ENCODE data around the gene COIL. TPM values are rescaled to one million over a fixed set of nuclear protein-coding genes. Genes with fewer than 3 reads are reported as not detected.

COIL gene
- total and polyA plus RNA-seq, 9 of the 15 experiments (the other 6 are each of a cell fraction or from before 2014, with no cell fraction given): 23.9 to 41.3 (median 28.7) TPM

GRCh38 chr17:56985371-56986162, 24.7 kb upstream of the COIL start:
- Histone ChIP-seq H3K79me2 (ENCODE audit: control insufficient read depth, insufficient read depth, low read length) (no peaks in the 10 kb centered on the region), H3K9me3 (replicated peaks; ENCODE audit: control insufficient read depth, insufficient read depth, low read depth, low read length) (no peaks in the 10 kb centered on the region), H3K9ac (ENCODE audit: insufficient read depth in 1 of 2, low read depth in 2 of 2, low read length in 2 of 2) (peak overlapping the region; percentile 58 to 82), H3K9me1 (ENCODE audit: control insufficient read depth, insufficient read depth, low read length) (no peaks in the 10 kb centered on the region), H3K4me3 (no peak overlapping the region), H4K20me1 (replicated peaks; ENCODE audit: control insufficient read depth, insufficient read depth, low read length) (no peaks in the 10 kb centered on the region), H3K27me3 (ENCODE audit: control insufficient read depth in 2 of 2, insufficient read depth in 2 of 2, low read length in 2 of 2) (no peaks in the 10 kb centered on the region), H3K4me2 (ENCODE audit: insufficient read depth, low read length) (peak overlapping the region; percentile 71), H2AFZ (ENCODE audit: low read depth, low read length) (peak overlapping the region; percentile 88), H3K36me3 (ENCODE audit: control insufficient read depth, insufficient read depth, low read length) (no peaks in the 10 kb centered on the region), H3K27ac (ENCODE audit: extremely low read depth, low read depth, low read length) (peak overlapping the region; percentile 68), H3K4me1 (replicated peaks in 1 of 2; ENCODE audit: control insufficient read depth in 2 of 2, insufficient read depth in 2 of 2, low read length in 2 of 2) (peaks cover 29 to 45% of the 10 kb centered on the region in 2 experiments)
- ATAC-seq (peak; percentile 91), FAIRE-seq (peak; percentile 95), DNase-seq (ENCODE audit: extremely low read depth in 1 of 4, low spot score in 3 of 4) (peak; percentile 79 to 90 (median 84))
- in situ Hi-C loops (cut with MboI) (no loop called here), intact Hi-C loops (cut with micrococcal nuclease) (no loop called here)
- no TSS peak for BruUV-seq (replicated peaks)
- WGBS (ENCODE audit: insufficient coverage, low coverage, missing lambda C conversion rate): 13% methylated on average over 13 of the region's 14 CpGs
- CTCF ChIA-PET (ENCODE audit: low intra/inter-chr PET ratio): no interaction called here
- POLR2A ChIA-PET: interaction anchor here (0.7 to 1.3 kb wide), 4 partner anchors 9 to 99 kb away, joined by 3 to 6 read pairs (median 4); partner anchors contain the start of gene AKAP1
- TF ChIP-seq ARNT (IDR thresholded peaks at IDR 0.05) (peak; percentile 63 to 87; a peak in 2 of 4 replicates), OTX1 (CRISPR knock-in tag; IDR thresholded peaks at IDR 0.05) (peak; percentile 75; the same call in 1 of the 2 replicates), STAT5A (IDR thresholded peaks at IDR 0.05; ENCODE audit: borderline replicate concordance, low read length) (peak; percentile 30; the same call in 1 of the 2 replicates), EGR1 (conservative IDR thresholded peaks at IDR 0.05) (peak; percentile 91), MTF1 (CRISPR knock-in tag; IDR thresholded peaks at IDR 0.05; ENCODE audit: borderline replicate concordance) (no peak), CBFA2T2 (conservative IDR thresholded peaks at IDR 0.05) (peak; percentile 85), ESRRA (IDR thresholded peaks at IDR 0.05; ENCODE audit: borderline replicate concordance, low read depth) (peak; percentile 65; the same call in 1 of the 2 replicates), POLR2B (IDR thresholded peaks at IDR 0.05; ENCODE audit: low read depth, partially characterized antibody) (peak; percentile 23), BRCA1 (IDR thresholded peaks at IDR 0.05) (no peak), BRCA1 (CRISPR knock-in tag; IDR thresholded peaks at IDR 0.05) (no peak), FOXA1 (IDR thresholded peaks at IDR 0.05; ENCODE audit: borderline replicate concordance) (no peak), TAF7 (tag; IDR thresholded peaks at IDR 0.05) (0 out of 2 replicates have a peak, but pooled peaks have one; percentile 7), NCOR1 (IDR thresholded peaks at IDR 0.05) (peak; percentile 91), EWSR1 (IDR thresholded peaks at IDR 0.05; ENCODE audit: borderline replicate concordance, low read depth, partially characterized antibody) (no peak), TFAP4 (CRISPR knock-in tag; IDR thresholded peaks at IDR 0.05; ENCODE audit: borderline replicate concordance) (peak; percentile 55; the same call in 1 of the 2 replicates), MBD2 (IDR thresholded peaks at IDR 0.05; ENCODE audit: borderline replicate concordance, low read depth) (peak; percentile 64; the same call in 1 of the 2 replicates), E2F1 (CRISPR knock-in tag; IDR thresholded peaks at IDR 0.05) (no peak), MTA2 (IDR thresholded peaks at IDR 0.05; ENCODE audit: low read depth) (peak; percentile 84), CREM (IDR thresholded peaks at IDR 0.05; ENCODE audit: low read depth) (peak; percentile 68), CEBPG (CRISPR knock-in tag; IDR thresholded peaks at IDR 0.05) (no peak), CEBPG (tag; conservative IDR thresholded peaks at IDR 0.05 in 1 of 2, IDR thresholded peaks at IDR 0.05 in 1 of 2) (peak in 1 of 2 experiments; percentile 66; a peak in 2 of 4 replicates), KDM1A (IDR thresholded peaks at IDR 0.05) (peak; percentile 77 to 82), HMG20A (CRISPR knock-in tag; conservative IDR thresholded peaks at IDR 0.05) (no peak), TRIM24 (IDR thresholded peaks at IDR 0.05) (peak; percentile 70 to 88)
